HEK293 (cell line): ENCODE measurements around the gene ATP6V0C.
A peak's percentile ranks its signal among the peaks of the same experiment; 100 is the strongest.

Experiments used
- CTCF ChIA-PET: fragments of 350-600 bp; formaldehyde crosslinking; extraction: SDS; loops from one replicate; lab custom pipeline; 2021; ENCODE audit warnings: antibody characterized with exemption; lab: Yijun Ruan, JAX
- POLR2A ChIA-PET: fragments of 300-600 bp; formaldehyde crosslinking; extraction: SDS; loops from one replicate; lab custom pipeline; 2020; ENCODE audit warnings: antibody characterized with exemption, inconsistent platforms; lab: Yijun Ruan, JAX
- H3K27ac ChIP-seq: fragments of 200-500 bp; sonication (Bioruptor generic); 2 replicates; pipeline ENCODE4 v1.5.1; 2014; ENCODE audit warnings: low read depth, low read length, control low read depth, inconsistent platforms; ENCODE audit errors: extremely low read depth
- H3K36me3 ChIP-seq, 2 experiments: fragments of 200-500 bp in 1 of 2; sonication (Bioruptor generic) in 1 of 2; 1 replicate in 1 of 2; 2 replicates in 1 of 2; pipeline ENCODE4 v1.5.1; 2014 to 2017; ENCODE audit warnings: inconsistent platforms in 2 of 2, low read length in 2 of 2; ENCODE audit not compliant: control insufficient read depth in 2 of 2, insufficient read depth in 1 of 2
- H3K4me1 ChIP-seq: fragments of 200-500 bp; sonication (Bioruptor generic); 2 replicates; pipeline ENCODE4 v1.5.1; 2014; ENCODE audit warnings: mild to moderate bottlenecking, low read length, inconsistent platforms; ENCODE audit not compliant: control insufficient read depth, insufficient read depth
- H3K4me3 ChIP-seq: 2 replicates; pipeline ENCODE4 v1.5.1; 2011; ENCODE audit warnings: low read depth, mild to moderate bottlenecking, control low read depth, low read length, moderate library complexity
- H3K9me3 ChIP-seq: fragments of 200-500 bp; sonication (Bioruptor generic); 2 replicates; pipeline ENCODE4 v1.5.1; 2014; ENCODE audit warnings: low read depth, low read length, inconsistent platforms; ENCODE audit not compliant: control insufficient read depth, insufficient read depth
- BCL11A ChIP-seq: fragments of 450-650 bp; formaldehyde crosslinking; IDR thresholded peaks from 2 replicates; pipeline ENCODE4 v1.5.1; 2016; ENCODE audit warnings: low read depth, missing biosample characterization, missing genetic modification characterization
- FEZF1 ChIP-seq: fragments of 450-650 bp; formaldehyde crosslinking; IDR thresholded peaks from 2 replicates; pipeline ENCODE4 v1.5.1; 2016; ENCODE audit warnings: missing biosample characterization, missing genetic modification characterization
- GLIS1 ChIP-seq: fragments of 450-650 bp; formaldehyde crosslinking; IDR thresholded peaks from 2 replicates; pipeline ENCODE4 v1.5.1; 2016; ENCODE audit warnings: missing biosample characterization, missing genetic modification characterization
- GLIS2 ChIP-seq: fragments of 450-650 bp; formaldehyde crosslinking; IDR thresholded peaks from 2 replicates; pipeline ENCODE4 v1.5.1; 2016; ENCODE audit warnings: missing biosample characterization, missing genetic modification characterization
- HOXC10 ChIP-seq: sonication (generic); formaldehyde crosslinking; IDR thresholded peaks from 2 replicates; pipeline ENCODE4 v1.8.1; 2023; ENCODE audit warnings: mild to moderate bottlenecking, missing genetic modification reagents
- PRDM1 ChIP-seq: fragments of 450-650 bp; formaldehyde crosslinking; IDR thresholded peaks from 2 replicates; pipeline ENCODE4; 2016; ENCODE audit warnings: missing biosample characterization, missing genetic modification characterization
- YY1 ChIP-seq: fragments of 450-650 bp; formaldehyde crosslinking; IDR thresholded peaks from 2 replicates; pipeline ENCODE4 v1.5.1; 2018; ENCODE audit warnings: missing biosample characterization, missing genetic modification characterization
- YY2 ChIP-seq: fragments of 450-650 bp; formaldehyde crosslinking; IDR thresholded peaks from 2 replicates; pipeline ENCODE4 v1.5.1; 2016; ENCODE audit warnings: missing biosample characterization, missing genetic modification characterization
- ZFP3 ChIP-seq: fragments of 450-650 bp; formaldehyde crosslinking; IDR thresholded peaks from 2 replicates; pipeline ENCODE4 v1.5.1; 2016; ENCODE audit warnings: low read depth, missing biosample characterization, missing genetic modification characterization
- ZFP69B ChIP-seq: fragments of 450-650 bp; formaldehyde crosslinking; IDR thresholded peaks from 2 replicates; pipeline ENCODE4 v1.5.1; 2016; ENCODE audit warnings: missing biosample characterization, missing genetic modification characterization
- ZIC2 ChIP-seq: fragments of 450-650 bp; formaldehyde crosslinking; IDR thresholded peaks from 2 replicates; pipeline ENCODE4 v1.5.1; 2016; ENCODE audit warnings: missing biosample characterization, missing genetic modification characterization
- ZNF140 ChIP-seq: fragments of 450-650 bp; formaldehyde crosslinking; IDR thresholded peaks from 2 replicates; pipeline ENCODE4 v1.5.1; 2016; ENCODE audit warnings: missing biosample characterization, missing genetic modification characterization
- ZNF214 ChIP-seq: fragments of 450-650 bp; formaldehyde crosslinking; IDR thresholded peaks from 2 replicates; pipeline ENCODE4 v1.5.1; 2017; ENCODE audit warnings: missing biosample characterization, mild to moderate bottlenecking, missing genetic modification characterization, borderline replicate concordance
- ZNF221 ChIP-seq: fragments of 450-650 bp; formaldehyde crosslinking; IDR thresholded peaks from 2 replicates; pipeline ENCODE4 v1.5.1; 2017; ENCODE audit warnings: missing biosample characterization, missing genetic modification characterization, borderline replicate concordance
- ZNF248 ChIP-seq: fragments of 450-650 bp; formaldehyde crosslinking; IDR thresholded peaks from 2 replicates; pipeline ENCODE4 v1.5.1; 2017; ENCODE audit warnings: missing biosample characterization, missing genetic modification characterization
- ZNF335 ChIP-seq: fragments of 450-650 bp; formaldehyde crosslinking; conservative IDR thresholded peaks from 2 replicates; pipeline ENCODE4 v1.5.1; 2016; ENCODE audit warnings: missing biosample characterization, missing genetic modification characterization
- ZNF530 ChIP-seq: fragments of 450-650 bp; formaldehyde crosslinking; IDR thresholded peaks from 2 replicates; pipeline ENCODE4 v1.5.1; 2016; ENCODE audit warnings: low read depth, missing biosample characterization, missing genetic modification characterization
- ZNF558 ChIP-seq: fragments of 450-650 bp; formaldehyde crosslinking; IDR thresholded peaks from 2 replicates; pipeline ENCODE4 v1.5.1; 2016; ENCODE audit warnings: missing biosample characterization, missing genetic modification characterization
- ZNF600 ChIP-seq: fragments of 450-650 bp; formaldehyde crosslinking; IDR thresholded peaks from 2 replicates; pipeline ENCODE4 v1.5.1; 2016; ENCODE audit warnings: missing biosample characterization, missing genetic modification characterization
- ZNF610 ChIP-seq: fragments of 450-650 bp; formaldehyde crosslinking; IDR thresholded peaks from 2 replicates; pipeline ENCODE4 v1.5.1; 2016; ENCODE audit warnings: missing biosample characterization, missing genetic modification characterization, borderline replicate concordance
- ZNF664 ChIP-seq: fragments of 450-650 bp; formaldehyde crosslinking; IDR thresholded peaks from 2 replicates; pipeline ENCODE4 v1.5.1; 2016; ENCODE audit warnings: missing biosample characterization, missing genetic modification characterization
- ZXDB ChIP-seq: fragments of 450-650 bp; formaldehyde crosslinking; IDR thresholded peaks from 2 replicates; pipeline ENCODE4 v1.5.1; 2016; ENCODE audit warnings: missing biosample characterization, missing genetic modification characterization
- TF ChIP-seq, protein P1 (sequence below): fragments of 450-650 bp; formaldehyde crosslinking; IDR thresholded peaks from 2 replicates; pipeline ENCODE4 v1.5.1; 2017; ENCODE audit warnings: missing biosample characterization, missing genetic modification characterization
- TF ChIP-seq, protein P2 (sequence below): fragments of 450-650 bp; formaldehyde crosslinking; IDR thresholded peaks from 2 replicates; pipeline ENCODE4 v1.5.1; 2017; ENCODE audit warnings: missing biosample characterization, missing genetic modification characterization

Gene ATP6V0C

GRCh38 chr16:2498531-2499253 lies 15.1 kb upstream of the ATP6V0C start:
- Histone ChIP-seq H3K9me3 (no peaks in the 10 kb centered on the region), H3K4me3 (no peak overlapping the region), H3K4me1 (peaks cover 7% of the 10 kb centered on the region), H3K36me3 (peaks cover 0 to 39% of the 10 kb centered on the region in 2 experiments; a peak in 1 of 3 replicates), H3K27ac (no peak overlapping the region)
- POLR2A ChIA-PET: no interaction called here
- TF ChIP-seq ZIC2 (tag by site-specific recombination): peak; percentile 23; the same call in 1 of the 2 replicates
- TF ChIP-seq ZNF600 (tag by site-specific recombination): peak; percentile 44; the same call in 1 of the 2 replicates
- TF ChIP-seq ZNF664: no peak
- peak; percentile 55 for TF ChIP-seq GLIS1 (tag by site-specific recombination)
- CTCF ChIA-PET: no interaction called here

DNA sequence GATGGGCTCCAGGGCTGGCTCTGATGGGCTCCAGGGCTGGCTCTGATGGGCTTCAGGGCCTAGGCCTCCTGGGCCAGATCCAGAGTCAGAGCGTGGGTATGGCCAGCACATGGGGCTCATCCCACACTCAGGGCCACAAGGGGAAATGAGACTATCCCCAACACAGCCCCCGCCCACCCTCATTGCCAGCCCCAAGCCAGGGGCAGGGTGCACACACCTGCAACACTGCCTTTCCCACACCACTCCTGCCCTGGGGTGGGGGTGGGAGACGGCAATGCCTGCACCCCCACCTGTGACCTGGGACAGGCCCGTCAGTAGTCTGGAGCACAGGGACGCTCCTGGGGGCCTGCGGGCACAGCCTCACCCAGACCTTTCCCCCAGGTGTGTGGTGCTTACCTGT lies 14.3 kb upstream of the ATP6V0C start:
- Histone ChIP-seq H3K4me3 (no peak overlapping the region), H3K9me3 (no peaks in the 10 kb centered on the region), H3K36me3 (peaks cover 0 to 39% of the 10 kb centered on the region in 2 experiments; a peak in 1 of 3 replicates), H3K4me1 (peaks cover 7% of the 10 kb centered on the region)
- POLR2A ChIA-PET: interaction anchor here (0.6 kb wide), 1 partner anchor 44 kb away, joined by 3 read pairs; no protein-coding TSS in a partner anchor
- CTCF ChIA-PET: interaction anchor here (2.6 kb wide), 1 partner anchor 304 kb away, joined by 28 read pairs; the partner anchor contains the start of gene CASKIN1
- TF ChIP-seq ZNF530 (tag by site-specific recombination) (no peak), YY1 (tag by site-specific recombination) (no peak), ZNF221 (tag by site-specific recombination) (no peak), ZNF558 (no peak), ZNF610 (tag by site-specific recombination) (no peak), ZFP3 (no peak), PRDM1 (tag by site-specific recombination) (no peak), YY2 (tag by site-specific recombination) (no peak), ZNF214 (tag by site-specific recombination) (no peak), FEZF1 (no peak)
- TF ChIP-seq, all 188 proteins: peak for 0
- no peak overlapping the region for H3K27ac ChIP-seq

- ChIA-PET POLR2A (interaction anchor here (0.6 kb wide), 1 partner anchor 45 kb away, joined by 3 read pairs; no protein-coding TSS in a partner anchor), CTCF (interaction anchor here (0.6 to 2.6 kb wide), 2 partner anchors 32 to 305 kb away, joined by 3 to 28 read pairs; partner anchors contain the start of gene CASKIN1)
- H3K36me3 ChIP-seq: peaks cover 0 to 39% of the 10 kb centered on the region in 2 experiments; a peak in 1 of 3 replicates
- H3K4me3 ChIP-seq: no peak overlapping the region
- TF ChIP-seq ZFP69B (tag by site-specific recombination): no peak
- TF ChIP-seq, protein P1, sequence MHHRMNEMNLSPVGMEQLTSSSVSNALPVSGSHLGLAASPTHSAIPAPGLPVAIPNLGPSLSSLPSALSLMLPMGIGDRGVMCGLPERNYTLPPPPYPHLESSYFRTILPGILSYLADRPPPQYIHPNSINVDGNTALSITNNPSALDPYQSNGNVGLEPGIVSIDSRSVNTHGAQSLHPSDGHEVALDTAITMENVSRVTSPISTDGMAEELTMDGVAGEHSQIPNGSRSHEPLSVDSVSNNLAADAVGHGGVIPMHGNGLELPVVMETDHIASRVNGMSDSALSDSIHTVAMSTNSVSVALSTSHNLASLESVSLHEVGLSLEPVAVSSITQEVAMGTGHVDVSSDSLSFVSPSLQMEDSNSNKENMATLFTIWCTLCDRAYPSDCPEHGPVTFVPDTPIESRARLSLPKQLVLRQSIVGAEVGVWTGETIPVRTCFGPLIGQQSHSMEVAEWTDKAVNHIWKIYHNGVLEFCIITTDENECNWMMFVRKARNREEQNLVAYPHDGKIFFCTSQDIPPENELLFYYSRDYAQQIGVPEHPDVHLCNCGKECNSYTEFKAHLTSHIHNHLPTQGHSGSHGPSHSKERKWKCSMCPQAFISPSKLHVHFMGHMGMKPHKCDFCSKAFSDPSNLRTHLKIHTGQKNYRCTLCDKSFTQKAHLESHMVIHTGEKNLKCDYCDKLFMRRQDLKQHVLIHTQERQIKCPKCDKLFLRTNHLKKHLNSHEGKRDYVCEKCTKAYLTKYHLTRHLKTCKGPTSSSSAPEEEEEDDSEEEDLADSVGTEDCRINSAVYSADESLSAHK: no peak
- no peak for TF ChIP-seq HOXC10 (CRISPR knock-in tag)
- no peak for TF ChIP-seq ZNF140 (tag by site-specific recombination)
- TF ChIP-seq, protein P2, sequence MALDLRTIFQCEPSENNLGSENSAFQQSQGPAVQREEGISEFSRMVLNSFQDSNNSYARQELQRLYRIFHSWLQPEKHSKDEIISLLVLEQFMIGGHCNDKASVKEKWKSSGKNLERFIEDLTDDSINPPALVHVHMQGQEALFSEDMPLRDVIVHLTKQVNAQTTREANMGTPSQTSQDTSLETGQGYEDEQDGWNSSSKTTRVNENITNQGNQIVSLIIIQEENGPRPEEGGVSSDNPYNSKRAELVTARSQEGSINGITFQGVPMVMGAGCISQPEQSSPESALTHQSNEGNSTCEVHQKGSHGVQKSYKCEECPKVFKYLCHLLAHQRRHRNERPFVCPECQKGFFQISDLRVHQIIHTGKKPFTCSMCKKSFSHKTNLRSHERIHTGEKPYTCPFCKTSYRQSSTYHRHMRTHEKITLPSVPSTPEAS: no peak
- no peak for TF ChIP-seq ZNF335 (tag by site-specific recombination)
- no peak for TF ChIP-seq ZXDB
- TF ChIP-seq ZNF248 (tag by site-specific recombination): no peak
- TF ChIP-seq GLIS2 (tag by site-specific recombination): no peak
- TF ChIP-seq BCL11A (tag by site-specific recombination): no peak
- H3K9me3 ChIP-seq: no peaks in the 10 kb centered on the region
- H3K4me1 ChIP-seq: peaks cover 7% of the 10 kb centered on the region
- H3K27ac ChIP-seq: no peak overlapping the region
Measured at GRCh38 chr16:2499890-2500429, 13.8 kb upstream of the ATP6V0C start.
